Liver (tissue), 9 donors: ENCODE results near the gene MYO15B. TPM values are rescaled to one million over a fixed set of nuclear protein-coding genes. Genes with fewer than 3 reads are reported as not detected.

Experiments
- DNase-seq: peaks from one replicate; pipeline ENCODE4 v3.0.0-alpha.2; 2017; ENCODE audit warnings: low spot score
- H3K27ac ChIP-seq, 2 donors: one replicate each; pipeline ENCODE4 v1.7.0; 2013; ENCODE audit warnings: inconsistent platforms in 2 of 2, low read length in 2 of 2, control low read depth in 1 of 2, low read depth in 1 of 2, mild to moderate bottlenecking in 1 of 2
- H3K27me3 ChIP-seq, 4 donors: one replicate each; pipeline versions ENCODE4 v1.6.1 to v1.7.0; 2013; ENCODE audit warnings: low read length in 3 of 4, inconsistent platforms in 1 of 4, mild to moderate bottlenecking in 1 of 4, moderate library complexity in 1 of 4; ENCODE audit not compliant: control insufficient read depth in 4 of 4, insufficient read depth in 4 of 4
- H3K36me3 ChIP-seq, 4 donors: one replicate each; pipeline versions ENCODE4 v1.6.1 to v1.7.0; 2013; ENCODE audit warnings: low read length in 3 of 4, mild to moderate bottlenecking in 3 of 4, low read depth in 1 of 4, moderate library complexity in 1 of 4; ENCODE audit not compliant: control insufficient read depth in 4 of 4, insufficient read depth in 3 of 4
- H3K4me1 ChIP-seq, 4 donors: one replicate each; pipeline versions ENCODE4 v1.6.1 to v1.7.0; 2013; ENCODE audit warnings: low read length in 3 of 4, mild to moderate bottlenecking in 3 of 4, moderate library complexity in 1 of 4; ENCODE audit not compliant: control insufficient read depth in 4 of 4, insufficient read depth in 4 of 4
- H3K4me3 ChIP-seq, 3 donors: one replicate each; pipeline versions ENCODE4 v1.6.1 to v1.7.0; 2013; ENCODE audit warnings: low read length in 3 of 3, control low read depth in 1 of 3, low read depth in 1 of 3, mild to moderate bottlenecking in 1 of 3
- H3K9ac ChIP-seq, 2 donors: one replicate each; pipeline ENCODE4 v1.7.0; 2013; ENCODE audit warnings: low read length in 2 of 2, mild to moderate bottlenecking in 2 of 2, moderate library complexity in 2 of 2, control low read depth in 1 of 2, low read depth in 1 of 2
- H3K9me3 ChIP-seq, 4 donors: one replicate each; pipeline versions ENCODE4 v1.6.1 to v1.7.0; 2013; ENCODE audit warnings: low read length in 3 of 4; ENCODE audit not compliant: control insufficient read depth in 4 of 4
- CTCF ChIP-seq: fragments of 150-350 bp; IDR thresholded peaks from 2 replicates; pipeline ENCODE4 v1.5.1; 2017; ENCODE audit warnings: improper control_type of control experiment, low read depth, low read length; ENCODE audit not compliant: missing input control
- EGR1 ChIP-seq, 2 donors: IDR thresholded peaks; 2 replicates each; pipeline ENCODE4 v1.6.1; 2016 to 2018; ENCODE audit warnings: antibody characterized with exemption in 2 of 2, low read depth in 2 of 2
- FOXA1 ChIP-seq: IDR thresholded peaks from 2 replicates; pipeline ENCODE4 v1.6.1; 2016; ENCODE audit warnings: antibody characterized with exemption
- FOXA2 ChIP-seq: IDR thresholded peaks from 2 replicates; pipeline ENCODE4 v1.6.1; 2016; ENCODE audit warnings: antibody characterized with exemption
- GABPA ChIP-seq, 2 donors: IDR thresholded peaks in 1 of 2; conservative IDR thresholded peaks in 1 of 2; 2 replicates each; pipeline ENCODE4 v1.6.1; 2016; ENCODE audit warnings: antibody characterized with exemption in 2 of 2, mild to moderate bottlenecking in 1 of 2, moderate library complexity in 1 of 2
- HNF4A ChIP-seq, 2 donors: conservative IDR thresholded peaks; 2 replicates each; pipeline ENCODE4 v1.6.1; 2016; ENCODE audit warnings: antibody characterized with exemption in 2 of 2, mild to moderate bottlenecking in 2 of 2
- HNF4G ChIP-seq: IDR thresholded peaks from 2 replicates; pipeline ENCODE4 v1.6.1; 2016; ENCODE audit warnings: antibody characterized with exemption
- JUND ChIP-seq, 2 donors: IDR thresholded peaks; 2 replicates each; pipeline ENCODE4 v1.6.1; 2016; ENCODE audit warnings: antibody characterized with exemption in 2 of 2
- MAX ChIP-seq: IDR thresholded peaks from 2 replicates; pipeline ENCODE4 v1.6.1; 2016; ENCODE audit warnings: antibody characterized with exemption
- NR2F2 ChIP-seq: IDR thresholded peaks from 2 replicates; pipeline ENCODE4 v1.6.1; 2016; ENCODE audit warnings: antibody characterized with exemption
- RAD21 ChIP-seq, 2 donors: IDR thresholded peaks; 2 replicates each; pipeline ENCODE4 v1.6.1; 2016; ENCODE audit warnings: antibody characterized with exemption in 2 of 2, mild to moderate bottlenecking in 2 of 2
- RXRA ChIP-seq, 2 donors: IDR thresholded peaks; 2 replicates each; pipeline ENCODE4 v1.6.1; 2017 to 2018; ENCODE audit warnings: antibody characterized with exemption in 2 of 2, mild to moderate bottlenecking in 1 of 2
- SP1 ChIP-seq: IDR thresholded peaks from 2 replicates; pipeline ENCODE4 v1.6.1; 2018; ENCODE audit warnings: antibody characterized with exemption, mild to moderate bottlenecking
- TAF1 ChIP-seq: conservative IDR thresholded peaks from 2 replicates; pipeline ENCODE4 v1.6.1; 2016; ENCODE audit warnings: antibody characterized with exemption, mild to moderate bottlenecking
- YY1 ChIP-seq: IDR thresholded peaks from 2 replicates; pipeline ENCODE4 v1.6.1; 2016; ENCODE audit warnings: antibody characterized with exemption, mild to moderate bottlenecking
- WGBS: extraction: QIAGEN DNeasy Blood & Tissue Kit; methylation state at CpG from one replicate; pipeline ENCODE4 v1.1.7; 2013; 5-methylcytosine and 5-hydroxymethylcytosine counted together
- polyA plus RNA-seq, 2 donors: library from polyadenylated mRNA; stranded (reverse) in 1 of 2; unstranded in 1 of 2; fragments of 200-250 nt in 1 of 2; fragments of >200 nt in 1 of 2; fragmentation: Nextera tagmentation in 1 of 2; extraction: Ambion mirVana in 1 of 2; gene quantifications; one replicate each; pipeline versions ENCODE4 v1.2.1 to v1.2.3, GENCODE V29; 2013 to 2015
- total RNA-seq, 2 donors: library from RNA; depleted of rRNA; stranded (reverse); fragments of >200 nt; gene quantifications; one replicate each; pipeline ENCODE4 v1.2.3, GENCODE V29; 2014
- TF ChIP-seq, protein P1 (sequence below): IDR thresholded peaks from 2 replicates; pipeline ENCODE4 v1.6.1; 2016; ENCODE audit warnings: antibody characterized with exemption
- TF ChIP-seq, protein P2 (sequence below): IDR thresholded peaks from 2 replicates; pipeline ENCODE4 v1.6.1; 2016; ENCODE audit warnings: antibody characterized with exemption
- TF ChIP-seq, protein P3 (sequence below): IDR thresholded peaks from 2 replicates; pipeline ENCODE4 v1.6.1; 2016; ENCODE audit warnings: antibody characterized with exemption, mild to moderate bottlenecking
- donor health status: healthy.
- donor health status: healthy.
- donor health status: healthy.
- donor health status: healthy.
- donor health status: healthy.

The MYO15B gene
- total RNA-seq = 10 to 100 TPM; 21.2 to 34.4 TPM
- polyA plus RNA-seq = 10 to 100 TPM; 13.3 to 14.8 TPM

DNA sequence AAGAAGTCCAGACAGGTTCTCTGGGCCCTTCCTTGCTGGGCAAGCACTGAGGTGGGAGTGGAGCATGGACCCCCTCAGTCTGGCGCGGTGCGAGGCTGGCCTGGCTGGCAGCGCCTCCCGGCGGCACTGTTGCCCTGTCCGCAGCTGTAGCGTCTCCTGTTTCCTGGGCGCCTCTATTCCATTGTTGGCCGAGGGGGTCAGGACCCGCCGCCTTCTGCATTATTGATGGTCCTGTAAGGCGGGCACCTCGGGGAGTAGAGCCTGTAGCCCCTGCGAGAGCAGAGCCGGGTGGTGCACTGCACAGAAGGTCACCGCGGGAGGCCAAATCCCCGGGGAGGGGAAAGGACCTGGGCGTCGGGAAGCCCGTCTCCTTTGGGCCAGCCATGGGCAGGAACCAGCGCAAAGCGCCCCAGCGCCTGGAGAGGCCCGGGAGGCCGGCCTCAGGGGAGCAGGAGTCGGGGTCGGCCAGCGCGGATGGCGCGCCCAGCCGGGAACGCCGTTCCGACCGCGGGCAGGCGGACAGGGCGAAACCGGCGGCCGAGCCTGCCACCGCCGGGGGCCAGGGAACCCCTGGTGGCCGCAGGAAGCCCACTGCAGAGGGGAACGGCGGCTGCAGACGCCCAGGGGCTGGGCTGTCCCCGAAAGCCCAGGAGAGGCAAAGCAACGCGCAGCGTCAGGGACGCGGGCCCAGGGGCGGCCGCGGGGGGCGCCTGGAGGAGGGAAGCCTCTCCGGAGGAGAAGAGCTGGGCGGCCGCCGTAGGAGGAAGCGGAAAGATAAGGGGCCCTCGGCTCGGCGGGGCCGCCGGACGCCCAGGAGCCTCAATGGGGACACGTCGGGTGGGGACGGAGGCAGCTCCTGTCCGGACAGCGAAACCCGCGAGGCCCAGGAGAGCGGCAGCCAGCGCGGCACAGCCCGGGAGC lies at the start of gene MYO15B:
MYO15B (plus strand) TSS at position 126 of the 921 bp plus-strand sequence; CDS start at position 384, 258 bp downstream.
- H3K27ac ChIP-seq = peak within 1 kb of the TSS; percentile 86 to 90
- peaks cover 3 to 13% (median 8%) of the 10 kb centered on the region in 4 donors for H3K4me1 ChIP-seq
- H3K27me3 ChIP-seq = no peaks in the 10 kb centered on the region
- H3K4me3 ChIP-seq = peak within 1 kb of the TSS in 2 of 3 donors; percentile 47 to 60
- TF ChIP-seq RAD21 (IDR thresholded peaks at IDR 0.05) (peak in 1 of 2 donors; percentile 35), CTCF (peak; percentile 18), JUND (IDR thresholded peaks at IDR 0.05) (no peak)
- 39% methylated on average over 82 of the region's 82 CpGs for WGBS
- peaks cover 0 to 1% (median 0%) of the 10 kb centered on the region in 4 donors for H3K36me3 ChIP-seq
- no peaks in the 10 kb centered on the region for H3K9me3 ChIP-seq
- H3K9ac ChIP-seq = peak within 1 kb of the TSS in 1 of 2 donors; percentile 38
- peak; percentile 63 for DNase-seq

- WGBS = 86% methylated on average over 13 of the region's 13 CpGs
- TF ChIP-seq NR2F2 (no peak), RAD21 (IDR thresholded peaks at IDR 0.05) (no peak), JUND (IDR thresholded peaks at IDR 0.05) (no peak), HNF4G (no peak), FOXA2 (no peak), RXRA (IDR thresholded peaks at IDR 0.05) (no peak), CTCF (no peak), SP1 (no peak), MAX (no peak), YY1 (no peak), TAF1 (no peak), GABPA (IDR thresholded peaks at IDR 0.05 in 1 of 2, conservative IDR thresholded peaks at IDR 0.05 in 1 of 2) (no peak), FOXA1 (no peak), HNF4A (conservative IDR thresholded peaks at IDR 0.05) (no peak), EGR1 (IDR thresholded peaks at IDR 0.05; ENCODE audit: low read depth in 2 of 2) (no peak)
- TF ChIP-seq, protein P1, sequence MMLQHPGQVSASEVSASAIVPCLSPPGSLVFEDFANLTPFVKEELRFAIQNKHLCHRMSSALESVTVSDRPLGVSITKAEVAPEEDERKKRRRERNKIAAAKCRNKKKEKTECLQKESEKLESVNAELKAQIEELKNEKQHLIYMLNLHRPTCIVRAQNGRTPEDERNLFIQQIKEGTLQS = no peak
- TF ChIP-seq, protein P2, sequence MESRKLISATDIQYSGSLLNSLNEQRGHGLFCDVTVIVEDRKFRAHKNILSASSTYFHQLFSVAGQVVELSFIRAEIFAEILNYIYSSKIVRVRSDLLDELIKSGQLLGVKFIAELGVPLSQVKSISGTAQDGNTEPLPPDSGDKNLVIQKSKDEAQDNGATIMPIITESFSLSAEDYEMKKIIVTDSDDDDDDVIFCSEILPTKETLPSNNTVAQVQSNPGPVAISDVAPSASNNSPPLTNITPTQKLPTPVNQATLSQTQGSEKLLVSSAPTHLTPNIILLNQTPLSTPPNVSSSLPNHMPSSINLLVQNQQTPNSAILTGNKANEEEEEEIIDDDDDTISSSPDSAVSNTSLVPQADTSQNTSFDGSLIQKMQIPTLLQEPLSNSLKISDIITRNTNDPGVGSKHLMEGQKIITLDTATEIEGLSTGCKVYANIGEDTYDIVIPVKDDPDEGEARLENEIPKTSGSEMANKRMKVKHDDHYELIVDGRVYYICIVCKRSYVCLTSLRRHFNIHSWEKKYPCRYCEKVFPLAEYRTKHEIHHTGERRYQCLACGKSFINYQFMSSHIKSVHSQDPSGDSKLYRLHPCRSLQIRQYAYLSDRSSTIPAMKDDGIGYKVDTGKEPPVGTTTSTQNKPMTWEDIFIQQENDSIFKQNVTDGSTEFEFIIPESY = no peak
- TF ChIP-seq, protein P3, sequence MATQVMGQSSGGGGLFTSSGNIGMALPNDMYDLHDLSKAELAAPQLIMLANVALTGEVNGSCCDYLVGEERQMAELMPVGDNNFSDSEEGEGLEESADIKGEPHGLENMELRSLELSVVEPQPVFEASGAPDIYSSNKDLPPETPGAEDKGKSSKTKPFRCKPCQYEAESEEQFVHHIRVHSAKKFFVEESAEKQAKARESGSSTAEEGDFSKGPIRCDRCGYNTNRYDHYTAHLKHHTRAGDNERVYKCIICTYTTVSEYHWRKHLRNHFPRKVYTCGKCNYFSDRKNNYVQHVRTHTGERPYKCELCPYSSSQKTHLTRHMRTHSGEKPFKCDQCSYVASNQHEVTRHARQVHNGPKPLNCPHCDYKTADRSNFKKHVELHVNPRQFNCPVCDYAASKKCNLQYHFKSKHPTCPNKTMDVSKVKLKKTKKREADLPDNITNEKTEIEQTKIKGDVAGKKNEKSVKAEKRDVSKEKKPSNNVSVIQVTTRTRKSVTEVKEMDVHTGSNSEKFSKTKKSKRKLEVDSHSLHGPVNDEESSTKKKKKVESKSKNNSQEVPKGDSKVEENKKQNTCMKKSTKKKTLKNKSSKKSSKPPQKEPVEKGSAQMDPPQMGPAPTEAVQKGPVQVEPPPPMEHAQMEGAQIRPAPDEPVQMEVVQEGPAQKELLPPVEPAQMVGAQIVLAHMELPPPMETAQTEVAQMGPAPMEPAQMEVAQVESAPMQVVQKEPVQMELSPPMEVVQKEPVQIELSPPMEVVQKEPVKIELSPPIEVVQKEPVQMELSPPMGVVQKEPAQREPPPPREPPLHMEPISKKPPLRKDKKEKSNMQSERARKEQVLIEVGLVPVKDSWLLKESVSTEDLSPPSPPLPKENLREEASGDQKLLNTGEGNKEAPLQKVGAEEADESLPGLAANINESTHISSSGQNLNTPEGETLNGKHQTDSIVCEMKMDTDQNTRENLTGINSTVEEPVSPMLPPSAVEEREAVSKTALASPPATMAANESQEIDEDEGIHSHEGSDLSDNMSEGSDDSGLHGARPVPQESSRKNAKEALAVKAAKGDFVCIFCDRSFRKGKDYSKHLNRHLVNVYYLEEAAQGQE = no peak
- Histone ChIP-seq H3K27ac (no peak overlapping the region), H3K9me3 (no peaks in the 10 kb centered on the region), H3K36me3 (peaks cover 0 to 4% (median 0%) of the 10 kb centered on the region in 4 donors), H3K9ac (no peak overlapping the region), H3K4me3 (no peak overlapping the region), H3K27me3 (no peaks in the 10 kb centered on the region), H3K4me1 (peaks cover 9 to 41% (median 22%) of the 10 kb centered on the region in 4 donors)
- no peak for DNase-seq
Measured at GRCh38 chr17:75539967-75540729, 47.5 kb upstream of the MYO15B start.
